Hepatocyte (in vitro differentiated cells): ENCODE results near the gene BACH2.

Experiments used
- CTCF ChIP-seq: fragments of 200-600 bp; sonication (generic); IDR thresholded peaks from 2 replicates; pipeline ENCODE4 v1.5.1; 2016; ENCODE audit warnings: antibody characterized with exemption, mild to moderate bottlenecking; ENCODE audit not compliant: poor library complexity
- EZH2phosphoT487 ChIP-seq: fragments of 200-600 bp; sonication (generic); IDR thresholded peaks from one replicate; pipeline ENCODE4 v1.6.1; 2018; ENCODE audit warnings: antibody characterized with exemption, mild to moderate bottlenecking, low read depth, moderate library complexity; ENCODE audit not compliant: unreplicated experiment, severe bottlenecking

DNA sequence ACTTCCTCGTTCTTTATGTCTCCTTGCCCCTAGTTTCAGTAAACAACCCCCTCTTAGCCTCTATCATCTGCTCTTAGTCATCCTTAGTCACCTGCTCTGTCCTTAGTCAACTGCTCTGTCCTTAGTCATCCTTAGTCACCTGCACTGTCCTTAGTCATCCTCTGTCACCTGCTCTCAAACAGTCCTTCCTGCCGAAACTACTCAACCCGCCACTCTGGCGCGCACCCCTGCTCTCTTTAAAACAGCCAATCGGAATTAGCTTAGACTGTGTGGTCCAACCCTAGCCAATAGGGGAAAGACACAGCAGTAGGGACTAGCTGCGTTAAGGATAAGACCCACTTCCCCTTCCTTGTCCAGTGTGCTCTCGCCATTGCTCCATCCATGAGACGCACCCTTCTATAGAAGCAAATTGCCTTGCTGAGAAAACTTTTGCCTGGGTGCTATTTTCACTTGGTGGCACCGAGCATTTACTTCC is 73.9 kb downstream of the BACH2 start:
- TF ChIP-seq CTCF: no peak
- no peak for TF ChIP-seq EZH2phosphoT487
